Esophagus muscularis mucosa (tissue), 3 donors: Measurements from ENCODE around the gene SPP1.

ENCODE experiments used
- CTCF ChIP-seq, 3 experiments: fragments of 200-600 bp in 2 of 3; fragments of 450-650 bp in 1 of 3; sonication (generic) in 2 of 3; IDR thresholded peaks; one replicate each; pipeline ENCODE4 v1.5.1; 2017 to 2019; ENCODE audit warnings: antibody characterized with exemption in 3 of 3, mild to moderate bottlenecking in 2 of 3, moderate library complexity in 1 of 3
- POLR2AphosphoS5 ChIP-seq, 2 donors: sonication (generic); formaldehyde crosslinking; IDR thresholded peaks; one replicate each; pipeline ENCODE4 v1.6.1; 2017; ENCODE audit warnings: antibody characterized with exemption in 2 of 2

GRCh38 chr4:87937523-87937922 is 38.0 kb upstream of the SPP1 start:
- TF ChIP-seq POLR2AphosphoS5 (IDR thresholded peaks at IDR 0.05), result no peak
- TF ChIP-seq CTCF (IDR thresholded peaks at IDR 0.05), result no peak
